HG03571 (cell line): Measurements from ENCODE around the gene SELENOK.

Source experiments
- ATAC-seq: cut with Tn5 transposase; IDR thresholded peaks from one replicate; pipeline ENCODE4 v1.9.1; 2021; ENCODE audit not compliant: unreplicated experiment

The SELENOK gene

GRCh38 chr3:53843195-53844177 lies 48.2 kb downstream of the SELENOK start:
- peak; percentile 50 for ATAC-seq

GRCh38 chr3:53842436-53843194 lies 49.0 kb downstream of the SELENOK start:
- no peak for ATAC-seq

GRCh38 chr3:53841296-53841695 lies 50.4 kb downstream of the SELENOK start:
- no peak for ATAC-seq

- no peak for ATAC-seq
Observed at GRCh38 chr3:53837331-53837730, 54.3 kb downstream of the SELENOK start.

- no peak for ATAC-seq
Observed at GRCh38 chr3:53836084-53836872, 55.4 kb downstream of the SELENOK start.

- no peak for ATAC-seq
Observed at GRCh38 chr3:53835257-53835656, 56.4 kb downstream of the SELENOK start.

- ATAC-seq: no peak
Observed at GRCh38 chr3:53834429-53835095, 57.1 kb downstream of the SELENOK start.
